K562 (cell line): Measurements from ENCODE around the gene CDC42SE2. TPM values are rescaled to one million over a fixed set of nuclear protein-coding genes. Genes with fewer than 3 reads are reported as not detected.

Source experiments
- ATAC-seq: fragments of 200-7000 bp; cut with Tn5 transposase; 3 replicates; pipeline ENCODE4 v1.9.1; 2020; ENCODE audit warnings: moderate library complexity
- BruUV-seq: library from RNA; stranded (reverse); fragments of 400-500 nt; replicated peaks from 2 replicates; lab custom pipeline; 2021; lab: Mats Ljungman, UMichigan
- CTCF ChIA-PET: fragments of 300-600 bp; formaldehyde crosslinking; extraction: SDS; loops from one replicate; lab custom pipeline; 2021; ENCODE audit warnings: low intra/inter-chr PET ratio; lab: Yijun Ruan, JAX
- POLR2A ChIA-PET: fragments of 300-600, 350-650 bp; sonication (Branson Sonifier 250); formaldehyde crosslinking; extraction: SDS; loops from one replicate; lab custom pipeline; 2021; ENCODE audit warnings: antibody characterized with exemption, inconsistent platforms; lab: Yijun Ruan, JAX
- DNase-seq, 4 experiments: peaks; one replicate each; pipeline versions ENCODE4 v3.0.0 to v3.0.0-alpha.2; 2011 to 2018; ENCODE audit warnings: low spot score in 3 of 4, mixed read lengths in 3 of 4; ENCODE audit errors: extremely low read depth in 1 of 4
- FAIRE-seq: peaks from 2 replicates; lab custom pipeline; 2011; peaks lifted over from hg19 to GRCh38; lab: Jason Lieb, UNC
- H2AFZ ChIP-seq: 2 replicates; pipeline ENCODE4 v1.6.0; 2011; ENCODE audit warnings: low read depth, low read length, control low read depth, inconsistent platforms
- H3K27ac ChIP-seq: fragments of 200-600 bp; 3 replicates; pipeline ENCODE4 v1.8.0; 2011; ENCODE audit warnings: low read depth, mild to moderate bottlenecking, control low read depth, inconsistent platforms, low read length, moderate library complexity, mixed read lengths; ENCODE audit errors: extremely low read depth
- H3K27me3 ChIP-seq, 2 experiments: fragments of 300-600 bp in 1 of 2; 2 replicates in 1 of 2; 3 replicates in 1 of 2; pipeline versions ENCODE4 v1.6.0 to v1.8.0; 2011; ENCODE audit warnings: inconsistent platforms in 2 of 2, low read length in 2 of 2, mild to moderate bottlenecking in 1 of 2, mixed read lengths in 1 of 2, moderate library complexity in 1 of 2; ENCODE audit not compliant: control insufficient read depth in 2 of 2, insufficient read depth in 2 of 2
- H3K36me3 ChIP-seq: fragments of 300-600 bp; 3 replicates; pipeline ENCODE4 v1.8.0; 2011; ENCODE audit warnings: mild to moderate bottlenecking, low read length, inconsistent platforms; ENCODE audit not compliant: control insufficient read depth, insufficient read depth
- H3K4me1 ChIP-seq, 2 experiments: fragments of 200-600 bp in 1 of 2; replicated peaks in 1 of 2; 2 replicates in 1 of 2; 3 replicates in 1 of 2; pipeline versions ENCODE4 v1.5.1 to v1.8.0; 2011; ENCODE audit warnings: inconsistent platforms in 2 of 2, low read length in 2 of 2, mild to moderate bottlenecking in 1 of 2, mixed read lengths in 1 of 2, moderate library complexity in 1 of 2; ENCODE audit not compliant: control insufficient read depth in 2 of 2, insufficient read depth in 2 of 2
- H3K4me2 ChIP-seq: 2 replicates; pipeline ENCODE4 v1.6.1; 2011; ENCODE audit warnings: low read length, control low read depth, inconsistent platforms, mixed read lengths; ENCODE audit not compliant: insufficient read depth
- H3K4me3 ChIP-seq: fragments of 200-600 bp; sonication (generic), shearing (Covaris generic); 2 replicates; pipeline ENCODE4 v1.5.1; 2016; ENCODE audit warnings: control low read depth, inconsistent platforms
- H3K79me2 ChIP-seq: fragments of 200-600 bp; 3 replicates; pipeline ENCODE4 v1.8.0; 2011; ENCODE audit warnings: low read length, inconsistent platforms; ENCODE audit not compliant: control insufficient read depth, insufficient read depth
- H3K9ac ChIP-seq, 2 experiments: 2 replicates each; pipeline versions ENCODE4 v1.6.0 to v1.6.1; 2011; ENCODE audit warnings: low read depth in 2 of 2, low read length in 2 of 2, control low read depth in 1 of 2, inconsistent platforms in 1 of 2, mild to moderate bottlenecking in 1 of 2, mixed read lengths in 1 of 2; ENCODE audit not compliant: insufficient read depth in 1 of 2
- H3K9me1 ChIP-seq: one replicate; pipeline ENCODE4 v1.6.0; 2011; ENCODE audit warnings: inconsistent platforms, mild to moderate bottlenecking, low read length, moderate library complexity; ENCODE audit not compliant: control insufficient read depth, insufficient read depth
- H3K9me3 ChIP-seq: replicated peaks from 2 replicates; pipeline ENCODE4 v1.5.1; 2011; ENCODE audit warnings: low read depth, low read length, inconsistent platforms; ENCODE audit not compliant: control insufficient read depth, insufficient read depth
- H4K20me1 ChIP-seq: replicated peaks from 2 replicates; pipeline ENCODE4 v1.6.1; 2011; ENCODE audit warnings: low read length, inconsistent platforms, mixed read lengths; ENCODE audit not compliant: control insufficient read depth, insufficient read depth
- RFX1 ChIP-seq: fragments of 450-650 bp; IDR thresholded peaks from 2 replicates; pipeline ENCODE4 v1.6.1; 2016; ENCODE audit warnings: mild to moderate bottlenecking, moderate library complexity
- SETDB1 ChIP-seq: IDR thresholded peaks from one replicate; pipeline ENCODE4 v1.6.1; 2012; ENCODE audit warnings: low read length, control low read depth, inconsistent platforms
- ZEB2 ChIP-seq: fragments of 450-650 bp; IDR thresholded peaks from 2 replicates; pipeline ENCODE4 v1.6.1; 2016
- ZNF316 ChIP-seq: fragments of 450-650 bp; IDR thresholded peaks from 2 replicates; pipeline ENCODE4 v1.6.1; 2016
- ZNF384 ChIP-seq: IDR thresholded peaks from 2 replicates; pipeline ENCODE4 v1.6.1; 2012; ENCODE audit warnings: low read depth, low read length, improper control_type of control experiment
- ZNF740 ChIP-seq, 3 experiments: fragments of 200-800 bp in 1 of 3; sonication (Bioruptor generic) in 1 of 3; sonication (generic) in 1 of 3; formaldehyde crosslinking in 1 of 3; IDR thresholded peaks; 2 replicates each; pipeline versions ENCODE4 v1.6.1 to v1.8.0; 2016 to 2022; ENCODE audit warnings: mild to moderate bottlenecking in 2 of 3, missing compliant biosample characterization in 2 of 3, missing genetic modification characterization in 2 of 3, missing genetic modification reagents in 1 of 3
- WGBS: fragments of 100-300 bp; shearing (Covaris generic); methylation state at CpG from one replicate; pipeline ENCODE4 v1.1.6; 2016; ENCODE audit warnings: low coverage, mixed read lengths; ENCODE audit not compliant: insufficient coverage; ENCODE audit errors: missing lambda C conversion rate; 5-methylcytosine and 5-hydroxymethylcytosine counted together
- in situ Hi-C: fragments of 300-500 bp; cut with MboI; formaldehyde crosslinking; loops from 4 replicates; pipeline ENCODE4 v1.15.0; 2018; ENCODE audit warnings: inconsistent platforms, mixed read lengths
- intact Hi-C: fragments of 100-400 bp; cut with micrococcal nuclease; formaldehyde crosslinking; loops from 2 replicates; pipeline ENCODE4 v1.14.2; 2022
- polyA plus RNA-seq, 8 experiments: library from polyadenylated mRNA; depleted of rRNA in 4 of 8; stranded (reverse) in 5 of 8; unstranded in 3 of 8; fragments of >200 nt; fragmentation: Nextera tagmentation in 2 of 8; fragmentation: Illumina TruSeq in 1 of 8; extraction: Ambion mirVana in 2 of 8; extraction: Trizol in 1 of 8; gene quantifications; 2 replicates each; pipeline versions ENCODE4 v1.2.1 to v1.2.3, GENCODE V29; 2011 to 2014; ENCODE audit warnings: inconsistent platforms in 1 of 8, missing spikeins in 1 of 8
- total RNA-seq, 7 experiments: library from RNA; depleted of rRNA in 6 of 7; stranded (reverse); fragments of >200 nt in 6 of 7; fragmentation: Illumina TruSeq in 2 of 7; extraction: Trizol in 2 of 7; gene quantifications; 2 replicates each; pipeline versions ENCODE4 v1.2.1 to v1.2.3, GENCODE V29; 2011 to 2021; ENCODE audit warnings: low replicate concordance in 1 of 7
- TF ChIP-seq, protein P1 (sequence below), 2 experiments: fragments of 450-650 bp; IDR thresholded peaks; 2 replicates each; pipeline ENCODE4 v1.6.1; 2018; ENCODE audit warnings: mild to moderate bottlenecking in 2 of 2, low read depth in 1 of 2; ENCODE audit not compliant: partially characterized antibody in 2 of 2

Gene CDC42SE2
- total and polyA plus RNA-seq, 9 of the 15 experiments (the other 6 are each of a cell fraction or from before 2014, with no cell fraction given), result 24.8 to 44.3 (median 32.7) TPM

GRCh38 chr5:131322926-131323325, 59.1 kb downstream of the CDC42SE2 start:
- no peaks in the 10 kb centered on the region for H3K4me1 ChIP-seq
- no peaks in the 10 kb centered on the region for H3K9me3 ChIP-seq
- CTCF ChIA-PET, result no interaction called here
- no peak overlapping the region for H2AFZ ChIP-seq
- no TSS peak for BruUV-seq
- TF ChIP-seq ZNF316 (peak; percentile 33; the same call in 1 of the 2 replicates), ZNF740 (CRISPR knock-in tag; IDR thresholded peaks at IDR 0.05) (no peak), ZNF740 (tag; IDR thresholded peaks at IDR 0.05) (no peak)
- no peak for FAIRE-seq
- no peaks in the 10 kb centered on the region for H3K9me1 ChIP-seq
- no peak for ATAC-seq
- 77% methylated on average over 4 of the region's 4 CpGs for WGBS
- H3K27me3 ChIP-seq, result no peaks in the 10 kb centered on the region
- POLR2A ChIA-PET, result no interaction called here
- H3K27ac ChIP-seq, result no peak overlapping the region
- H3K4me3 ChIP-seq, result no peak overlapping the region
- no peak overlapping the region for H3K4me2 ChIP-seq
- no peaks in the 10 kb centered on the region for H4K20me1 ChIP-seq
- in situ Hi-C loops (no loop called here), intact Hi-C loops (no loop called here)
- H3K9ac ChIP-seq, result no peak overlapping the region
- peaks cover 10% of the 10 kb centered on the region; the same call in 2 of the 3 replicates for H3K36me3 ChIP-seq
- peaks cover 58% of the 10 kb centered on the region for H3K79me2 ChIP-seq
- DNase-seq, result no peak

DNA sequence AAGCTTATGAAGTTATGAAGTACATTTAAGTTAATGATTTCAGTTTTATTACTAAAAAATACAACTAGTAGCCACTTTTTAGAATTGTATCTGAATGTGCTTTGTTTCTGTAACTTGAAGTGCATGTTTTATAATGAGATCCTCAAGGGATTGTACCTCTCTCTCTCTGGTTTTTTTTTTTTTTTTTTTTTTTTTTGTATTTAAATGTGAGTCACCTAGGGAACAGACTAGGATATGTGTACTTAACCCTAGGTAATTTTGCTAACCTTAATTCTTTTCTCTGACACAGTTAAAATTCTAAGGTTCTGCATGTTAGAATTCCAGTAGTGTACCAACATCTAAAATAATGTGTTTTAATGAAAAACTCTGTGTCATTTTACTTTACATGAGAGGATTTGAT, 59.5 kb downstream of the CDC42SE2 start:
- no peak for ATAC-seq
- Histone ChIP-seq H3K9ac (no peak overlapping the region), H3K9me1 (no peaks in the 10 kb centered on the region), H3K9me3 (no peaks in the 10 kb centered on the region), H3K36me3 (peaks cover 6% of the 10 kb centered on the region; the same call in 2 of the 3 replicates), H3K4me3 (no peak overlapping the region), H3K79me2 (peaks cover 58% of the 10 kb centered on the region), H3K4me2 (no peak overlapping the region), H3K27me3 (no peaks in the 10 kb centered on the region), H2AFZ (no peak overlapping the region), H3K4me1 (no peaks in the 10 kb centered on the region), H3K27ac (no peak overlapping the region), H4K20me1 (no peaks in the 10 kb centered on the region)
- CTCF ChIA-PET, result no interaction called here
- TF ChIP-seq SETDB1, result no peak
- 0 out of 2 replicates have a peak, but pooled peaks have one; percentile 10 for TF ChIP-seq RFX1
- peak; percentile 52; the same call in 1 of the 2 replicates for TF ChIP-seq ZNF384
- TF ChIP-seq ZEB2, result no peak
- TF ChIP-seq, protein P1, sequence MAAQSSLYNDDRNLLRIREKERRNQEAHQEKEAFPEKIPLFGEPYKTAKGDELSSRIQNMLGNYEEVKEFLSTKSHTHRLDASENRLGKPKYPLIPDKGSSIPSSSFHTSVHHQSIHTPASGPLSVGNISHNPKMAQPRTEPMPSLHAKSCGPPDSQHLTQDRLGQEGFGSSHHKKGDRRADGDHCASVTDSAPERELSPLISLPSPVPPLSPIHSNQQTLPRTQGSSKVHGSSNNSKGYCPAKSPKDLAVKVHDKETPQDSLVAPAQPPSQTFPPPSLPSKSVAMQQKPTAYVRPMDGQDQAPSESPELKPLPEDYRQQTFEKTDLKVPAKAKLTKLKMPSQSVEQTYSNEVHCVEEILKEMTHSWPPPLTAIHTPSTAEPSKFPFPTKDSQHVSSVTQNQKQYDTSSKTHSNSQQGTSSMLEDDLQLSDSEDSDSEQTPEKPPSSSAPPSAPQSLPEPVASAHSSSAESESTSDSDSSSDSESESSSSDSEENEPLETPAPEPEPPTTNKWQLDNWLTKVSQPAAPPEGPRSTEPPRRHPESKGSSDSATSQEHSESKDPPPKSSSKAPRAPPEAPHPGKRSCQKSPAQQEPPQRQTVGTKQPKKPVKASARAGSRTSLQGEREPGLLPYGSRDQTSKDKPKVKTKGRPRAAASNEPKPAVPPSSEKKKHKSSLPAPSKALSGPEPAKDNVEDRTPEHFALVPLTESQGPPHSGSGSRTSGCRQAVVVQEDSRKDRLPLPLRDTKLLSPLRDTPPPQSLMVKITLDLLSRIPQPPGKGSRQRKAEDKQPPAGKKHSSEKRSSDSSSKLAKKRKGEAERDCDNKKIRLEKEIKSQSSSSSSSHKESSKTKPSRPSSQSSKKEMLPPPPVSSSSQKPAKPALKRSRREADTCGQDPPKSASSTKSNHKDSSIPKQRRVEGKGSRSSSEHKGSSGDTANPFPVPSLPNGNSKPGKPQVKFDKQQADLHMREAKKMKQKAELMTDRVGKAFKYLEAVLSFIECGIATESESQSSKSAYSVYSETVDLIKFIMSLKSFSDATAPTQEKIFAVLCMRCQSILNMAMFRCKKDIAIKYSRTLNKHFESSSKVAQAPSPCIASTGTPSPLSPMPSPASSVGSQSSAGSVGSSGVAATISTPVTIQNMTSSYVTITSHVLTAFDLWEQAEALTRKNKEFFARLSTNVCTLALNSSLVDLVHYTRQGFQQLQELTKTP (IDR thresholded peaks at IDR 0.05; ENCODE audit: low read depth in 1 of 2, partially characterized antibody in 2 of 2), result no peak
- in situ Hi-C loops (no loop called here), intact Hi-C loops (no loop called here)
- no peak for DNase-seq
- POLR2A ChIA-PET, result interaction anchor here (3.4 kb wide), 1 partner anchor 10 kb away, joined by 14 read pairs; no protein-coding TSS in a partner anchor
- no peak for FAIRE-seq
- no TSS peak for BruUV-seq
